ENCODE data around the gene VAV2.

VAV2 gene

GRCh38 chr9:133888048-133888808 is 103.9 kb downstream of the VAV2 start:
- DNase-seq: no peak

- DNase-seq: no peak
Observed at GRCh38 chr9:133887540-133888047, 104.5 kb downstream of the VAV2 start.

- no peak for DNase-seq
Observed at GRCh38 chr9:133886563-133887501, 105.3 kb downstream of the VAV2 start.

- no peak for DNase-seq
Observed at GRCh38 chr9:133884907-133885744, 107.0 kb downstream of the VAV2 start.

GRCh38 chr9:133882849-133883755 is 109.0 kb downstream of the VAV2 start:
- no peak for DNase-seq

GRCh38 chr9:133881671-133882381 is 110.3 kb downstream of the VAV2 start:
- no peak for DNase-seq

GRCh38 chr9:133880851-133881661 is 111.1 kb downstream of the VAV2 start:
- DNase-seq: no peak

- DNase-seq: no peak
Observed at GRCh38 chr9:133880136-133880535, 112.0 kb downstream of the VAV2 start.

GRCh38 chr9:133879615-133880014 is 112.5 kb downstream of the VAV2 start:
- no peak for DNase-seq

- DNase-seq: no peak
Observed at GRCh38 chr9:133878402-133878801, 113.7 kb downstream of the VAV2 start.

- DNase-seq: no peak
Observed at GRCh38 chr9:133877967-133878366, 114.2 kb downstream of the VAV2 start.

GRCh38 chr9:133877327-133877726 is 114.8 kb downstream of the VAV2 start:
- no peak for DNase-seq

- no peak for DNase-seq
Observed at GRCh38 chr9:133876836-133877235, 115.3 kb downstream of the VAV2 start.

- no peak for DNase-seq
Observed at GRCh38 chr9:133876144-133876543, 116.0 kb downstream of the VAV2 start.

- DNase-seq: no peak
Observed at GRCh38 chr9:133875131-133875530, 117.0 kb downstream of the VAV2 start.

- DNase-seq: no peak
Observed at GRCh38 chr9:133874659-133875058, 117.5 kb downstream of the VAV2 start.

GRCh38 chr9:133874060-133874657 is 118.0 kb downstream of the VAV2 start:
- DNase-seq: peak; percentile 20

- no peak for DNase-seq
Observed at GRCh38 chr9:133873461-133873891, 118.6 kb downstream of the VAV2 start.

GRCh38 chr9:133873009-133873408 is 119.1 kb downstream of the VAV2 start:
- no peak for DNase-seq

Measured in HCEC 1CT (cell line).